ENCODE data around the gene TF. TPM values are rescaled to one million over a fixed set of nuclear protein-coding genes. Genes with fewer than 3 reads are reported as not detected.

TF gene
- total RNA-seq, 1 experiment from 2014 or later = 0.09 TPM

GRCh38 chr3:133836497-133837158 is 90.4 kb downstream of the TF start:
- no peak overlapping the region for H4K8ac ChIP-seq (replicated peaks; ENCODE audit: insufficient read length, low read depth, low read length)
- peaks cover 0 to 3% (median 1%) of the 10 kb centered on the region in 3 experiments; a peak in 1 of 7 replicates for H3K36me3 Mint-ChIP-seq (ENCODE audit: insufficient read depth in 1 of 3, low read depth in 3 of 3)
- no peak overlapping the region for H3K14ac ChIP-seq (ENCODE audit: insufficient read depth, low read length)
- H2BK12ac ChIP-seq (ENCODE audit: insufficient read length, low read depth, low read length) = no peak overlapping the region
- no peaks in the 10 kb centered on the region for H3K4me1 Mint-ChIP-seq
- no peaks in the 10 kb centered on the region for H3K27me3 ChIP-seq (ENCODE audit: insufficient read depth, low read length)
- no peak overlapping the region for H2AFZ ChIP-seq (ENCODE audit: low read length)
- H3K9me3 Mint-ChIP-seq = no peaks in the 10 kb centered on the region
- no peak overlapping the region for H2BK15ac ChIP-seq (ENCODE audit: low read depth, low read length)
- no peak overlapping the region for H2BK20ac ChIP-seq (ENCODE audit: low read depth, low read length, poor library complexity, severe bottlenecking)
- H3K27me3 Mint-ChIP-seq (ENCODE audit: low read depth) = no peaks in the 10 kb centered on the region
- H4K91ac ChIP-seq (ENCODE audit: insufficient read length, low read depth, low read length) = no peak overlapping the region
- no peak overlapping the region for H3T11ph ChIP-seq (ENCODE audit: low read length)
- H3K4me2 ChIP-seq (ENCODE audit: insufficient read depth, insufficient read length, low read length) = no peak overlapping the region
- TF ChIP-seq, protein P1, sequence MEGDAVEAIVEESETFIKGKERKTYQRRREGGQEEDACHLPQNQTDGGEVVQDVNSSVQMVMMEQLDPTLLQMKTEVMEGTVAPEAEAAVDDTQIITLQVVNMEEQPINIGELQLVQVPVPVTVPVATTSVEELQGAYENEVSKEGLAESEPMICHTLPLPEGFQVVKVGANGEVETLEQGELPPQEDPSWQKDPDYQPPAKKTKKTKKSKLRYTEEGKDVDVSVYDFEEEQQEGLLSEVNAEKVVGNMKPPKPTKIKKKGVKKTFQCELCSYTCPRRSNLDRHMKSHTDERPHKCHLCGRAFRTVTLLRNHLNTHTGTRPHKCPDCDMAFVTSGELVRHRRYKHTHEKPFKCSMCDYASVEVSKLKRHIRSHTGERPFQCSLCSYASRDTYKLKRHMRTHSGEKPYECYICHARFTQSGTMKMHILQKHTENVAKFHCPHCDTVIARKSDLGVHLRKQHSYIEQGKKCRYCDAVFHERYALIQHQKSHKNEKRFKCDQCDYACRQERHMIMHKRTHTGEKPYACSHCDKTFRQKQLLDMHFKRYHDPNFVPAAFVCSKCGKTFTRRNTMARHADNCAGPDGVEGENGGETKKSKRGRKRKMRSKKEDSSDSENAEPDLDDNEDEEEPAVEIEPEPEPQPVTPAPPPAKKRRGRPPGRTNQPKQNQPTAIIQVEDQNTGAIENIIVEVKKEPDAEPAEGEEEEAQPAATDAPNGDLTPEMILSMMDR (conservative IDR thresholded peaks at IDR 0.05) = no peak
- H3K79me1 ChIP-seq (ENCODE audit: insufficient read depth, low read depth, low read length, poor library complexity, severe bottlenecking) = no peaks in the 10 kb centered on the region
- no peak overlapping the region for H3K4me3 Mint-ChIP-seq
- no peak overlapping the region for H4K5ac ChIP-seq (ENCODE audit: insufficient read length, low read depth, low read length)
- H3K27ac ChIP-seq (ENCODE audit: insufficient read length, low read depth, low read length) = no peak overlapping the region
- H3K23ac ChIP-seq (ENCODE audit: insufficient read length, low read depth, low read length) = no peak overlapping the region
- no CpG with 5 or more reads among the region's 6 CpGs for WGBS (ENCODE audit: extremely low coverage, insufficient read length, low lambda C conversion rate)
- no peak overlapping the region for H2AK5ac ChIP-seq (ENCODE audit: insufficient read length, low read length)
- H3K4ac ChIP-seq (ENCODE audit: low read depth, low read length) = no peak overlapping the region
- no peak overlapping the region for H3K18ac ChIP-seq (ENCODE audit: insufficient read length, low read depth, low read length)
- H3K9ac ChIP-seq (ENCODE audit: extremely low read depth, insufficient read length, low read length) = no peak overlapping the region
- no peak overlapping the region for H2BK5ac ChIP-seq (ENCODE audit: insufficient read length, low read length)
- H3K23me2 ChIP-seq (ENCODE audit: insufficient read length, low read depth, low read length, poor library complexity, severe bottlenecking) = no peaks in the 10 kb centered on the region
- no peaks in the 10 kb centered on the region for H4K20me1 ChIP-seq (ENCODE audit: control insufficient read depth, insufficient read depth, insufficient read length)
- no peak overlapping the region for H3K56ac ChIP-seq (ENCODE audit: insufficient read length, low read depth, low read length)
- no peak overlapping the region for H2BK120ac ChIP-seq (ENCODE audit: low read depth, low read length, poor library complexity, severe bottlenecking)
- no peaks in the 10 kb centered on the region for H3K4me1 ChIP-seq (ENCODE audit: insufficient read depth, low read length)
- no peaks in the 10 kb centered on the region for H3K9me3 ChIP-seq (ENCODE audit: control insufficient read depth, low read depth, low read length)
- peak; percentile 17 for DNase-seq
- 0 out of 7 replicates have a peak overlapping the region, but pooled peaks of 1 of the 3 experiments have one; percentile 20 for H3K27ac Mint-ChIP-seq
- no peaks in the 10 kb centered on the region for H3K79me2 ChIP-seq (ENCODE audit: insufficient read depth, low read length)

All from H9 (cell line).